KMS-11 (cell line): Measurements from ENCODE around the gene DRAP1.

ENCODE experiments used
- H2AFZ ChIP-seq: fragments of 200-600 bp; sonication (generic); 2 replicates; pipeline ENCODE4 v1.6.1; 2016; ENCODE audit warnings: antibody characterized with exemption, mixed run types, low read depth
- H3K27ac ChIP-seq: fragments of 200-600 bp; sonication (generic); 2 replicates; pipeline ENCODE4 v1.6.1; 2016; ENCODE audit warnings: mild to moderate bottlenecking, mixed run types
- H3K27me3 ChIP-seq: fragments of 200-600 bp; sonication (generic); 2 replicates; pipeline ENCODE4 v1.6.1; 2017; ENCODE audit warnings: mild to moderate bottlenecking, low read depth, mixed run types, moderate library complexity; ENCODE audit not compliant: insufficient read depth
- H3K36me3 ChIP-seq: fragments of 200-600 bp; sonication (generic); 2 replicates; pipeline ENCODE4 v1.6.1; 2017; ENCODE audit warnings: mild to moderate bottlenecking, mixed run types; ENCODE audit not compliant: insufficient read depth
- H3K4me1 ChIP-seq: fragments of 200-600 bp; sonication (generic); 2 replicates; pipeline ENCODE4 v1.6.1; 2016; ENCODE audit warnings: mild to moderate bottlenecking, low read depth, mixed run types; ENCODE audit not compliant: poor library complexity, severe bottlenecking
- H3K4me2 ChIP-seq: fragments of 200-600 bp; sonication (generic); 2 replicates; pipeline ENCODE4 v1.7.0; 2016; ENCODE audit warnings: mild to moderate bottlenecking, mixed run types
- H3K4me3 ChIP-seq: fragments of 200-600 bp; sonication (generic); IDR thresholded peaks from 2 replicates; pipeline ENCODE4 v1.6.1; 2017; ENCODE audit warnings: low read depth, low read length, mixed read lengths; ENCODE audit not compliant: insufficient read depth
- H3K79me2 ChIP-seq: fragments of 200-600 bp; sonication (generic); 2 replicates; pipeline ENCODE4 v1.6.1; 2016; ENCODE audit warnings: low read depth, mixed run types; ENCODE audit not compliant: insufficient read depth
- H3K9ac ChIP-seq: fragments of 200-600 bp; sonication (generic); 2 replicates; pipeline ENCODE4 v1.6.1; 2016; ENCODE audit warnings: mild to moderate bottlenecking, mixed run types
- H4K20me1 ChIP-seq: fragments of 200-600 bp; sonication (generic); 2 replicates; pipeline ENCODE4 v1.6.1; 2016; ENCODE audit warnings: mild to moderate bottlenecking, mixed run types; ENCODE audit not compliant: insufficient read depth
- TF ChIP-seq, protein P1 (sequence below): fragments of 200-600 bp; sonication (generic); conservative IDR thresholded peaks from 2 replicates; pipeline ENCODE4 v1.6.1; 2017; ENCODE audit warnings: low read depth, mild to moderate bottlenecking, antibody characterized with exemption, low read length, moderate library complexity, mixed read lengths

The DRAP1 gene

DNA sequence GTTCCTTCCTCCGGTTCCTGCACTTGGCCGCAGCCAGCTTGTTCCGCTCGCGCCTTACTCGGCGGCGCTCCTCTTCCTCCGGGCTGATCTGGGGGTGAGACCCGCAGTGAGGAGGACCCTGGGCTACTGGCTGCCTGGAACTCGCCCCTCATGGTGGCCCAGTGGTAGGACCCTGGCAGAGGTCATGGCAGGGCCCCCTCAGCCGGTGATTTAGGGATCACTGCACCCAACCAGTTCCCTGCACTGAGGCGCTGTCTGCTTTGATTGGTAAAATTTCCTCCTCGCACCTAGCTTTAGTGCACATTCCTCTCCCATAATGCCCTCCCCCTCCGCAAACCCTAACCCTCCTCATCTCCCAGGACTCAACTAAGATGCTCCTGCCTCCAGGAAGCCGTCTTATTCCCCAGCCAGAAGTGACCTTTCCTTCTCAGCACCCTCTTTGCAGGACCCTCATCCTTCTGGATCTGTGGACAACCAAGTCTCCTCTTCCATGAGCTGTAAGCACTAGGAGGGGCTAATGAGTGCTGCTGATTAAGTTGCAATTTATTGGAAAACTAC, 25.1 kb upstream of the DRAP1 start:
- Histone ChIP-seq H2AFZ (no peak overlapping the region), H3K4me1 (peaks cover 24% of the 10 kb centered on the region), H4K20me1 (no peaks in the 10 kb centered on the region), H3K9ac (no peak overlapping the region), H3K79me2 (peaks cover 18% of the 10 kb centered on the region), H3K27me3 (no peaks in the 10 kb centered on the region), H3K36me3 (no peaks in the 10 kb centered on the region), H3K4me2 (no peak overlapping the region), H3K4me3 (no peak overlapping the region), H3K27ac (no peak overlapping the region)
- TF ChIP-seq, protein P1, sequence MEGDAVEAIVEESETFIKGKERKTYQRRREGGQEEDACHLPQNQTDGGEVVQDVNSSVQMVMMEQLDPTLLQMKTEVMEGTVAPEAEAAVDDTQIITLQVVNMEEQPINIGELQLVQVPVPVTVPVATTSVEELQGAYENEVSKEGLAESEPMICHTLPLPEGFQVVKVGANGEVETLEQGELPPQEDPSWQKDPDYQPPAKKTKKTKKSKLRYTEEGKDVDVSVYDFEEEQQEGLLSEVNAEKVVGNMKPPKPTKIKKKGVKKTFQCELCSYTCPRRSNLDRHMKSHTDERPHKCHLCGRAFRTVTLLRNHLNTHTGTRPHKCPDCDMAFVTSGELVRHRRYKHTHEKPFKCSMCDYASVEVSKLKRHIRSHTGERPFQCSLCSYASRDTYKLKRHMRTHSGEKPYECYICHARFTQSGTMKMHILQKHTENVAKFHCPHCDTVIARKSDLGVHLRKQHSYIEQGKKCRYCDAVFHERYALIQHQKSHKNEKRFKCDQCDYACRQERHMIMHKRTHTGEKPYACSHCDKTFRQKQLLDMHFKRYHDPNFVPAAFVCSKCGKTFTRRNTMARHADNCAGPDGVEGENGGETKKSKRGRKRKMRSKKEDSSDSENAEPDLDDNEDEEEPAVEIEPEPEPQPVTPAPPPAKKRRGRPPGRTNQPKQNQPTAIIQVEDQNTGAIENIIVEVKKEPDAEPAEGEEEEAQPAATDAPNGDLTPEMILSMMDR = no peak

DNA sequence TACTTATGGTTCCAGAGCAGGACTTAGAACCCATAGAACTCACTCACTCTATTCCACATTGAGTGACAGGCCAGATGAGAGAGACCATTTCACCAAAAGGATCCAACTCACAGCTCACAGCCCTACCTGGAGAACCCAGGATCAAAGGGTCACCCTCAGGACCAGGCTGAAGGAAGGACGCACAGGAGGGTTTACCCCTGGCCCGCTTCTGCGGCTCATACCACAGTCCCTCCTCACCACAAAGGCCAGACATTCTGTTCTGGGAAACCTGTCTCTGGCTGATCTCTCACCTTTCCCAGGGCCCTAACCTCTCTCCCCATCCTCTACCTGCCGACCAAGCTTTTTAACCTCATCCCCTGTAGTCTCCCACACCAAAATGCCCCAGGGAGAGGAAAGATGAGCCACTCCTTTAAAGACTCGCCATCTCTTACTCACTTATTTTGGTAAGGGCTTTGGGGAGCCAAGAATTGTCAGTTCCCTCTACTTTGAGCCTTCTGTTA, 23.7 kb upstream of the DRAP1 start:
- Histone ChIP-seq H3K79me2 (peaks cover 18% of the 10 kb centered on the region), H3K36me3 (no peaks in the 10 kb centered on the region)

DNA sequence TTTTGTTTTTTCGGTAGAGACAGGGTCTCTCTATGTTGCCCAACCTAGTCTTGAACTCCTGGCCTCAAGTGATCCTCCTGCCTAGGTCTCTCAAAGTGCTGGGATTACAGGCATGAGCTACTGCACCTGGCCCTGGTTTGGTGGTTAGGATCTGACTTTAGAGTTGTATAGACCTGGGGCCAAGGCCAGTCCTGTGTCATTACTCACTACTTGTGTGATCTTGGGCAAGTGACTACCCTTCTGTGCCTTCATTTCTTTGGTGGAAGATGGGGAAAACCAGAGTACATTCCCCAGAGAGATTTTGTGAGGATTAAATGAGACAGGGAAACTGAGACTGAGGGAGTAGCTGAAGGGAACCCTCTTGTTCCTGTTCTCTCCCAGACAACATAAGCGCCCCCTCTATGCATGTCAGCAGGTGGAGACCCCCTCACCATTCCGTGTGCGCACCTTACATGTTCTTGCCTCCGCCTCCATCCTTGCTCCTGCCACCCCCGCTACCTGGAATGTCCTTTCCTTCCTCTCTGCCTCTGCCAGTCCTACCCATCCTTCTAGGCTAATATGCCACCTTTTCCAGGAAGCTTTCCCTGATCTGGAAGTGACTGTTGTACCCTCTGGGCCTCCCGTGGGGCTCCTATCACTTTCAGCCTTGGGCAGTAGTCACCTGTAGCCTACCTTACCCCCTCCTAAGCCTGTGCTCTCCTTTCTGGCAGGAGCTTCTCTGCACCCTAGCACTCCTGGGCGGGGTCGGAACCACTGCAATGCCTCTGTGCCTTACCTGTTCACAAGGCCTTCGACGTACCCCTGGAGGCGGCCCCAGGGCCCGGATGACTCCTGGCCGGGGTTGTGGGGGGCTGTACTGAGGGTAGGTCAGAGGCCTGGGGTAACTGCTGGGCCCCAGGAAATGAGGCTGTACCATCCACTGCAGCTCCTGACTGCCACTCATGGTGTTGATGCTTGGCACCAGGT, 22.9 kb upstream of the DRAP1 start:
- H3K4me2 ChIP-seq = no peak overlapping the region
- no peaks in the 10 kb centered on the region for H3K27me3 ChIP-seq
- H3K36me3 ChIP-seq = no peaks in the 10 kb centered on the region
- H3K27ac ChIP-seq = no peak overlapping the region
- peaks cover 22% of the 10 kb centered on the region for H3K4me1 ChIP-seq
- H3K79me2 ChIP-seq = peaks cover 10% of the 10 kb centered on the region
- TF ChIP-seq, protein P1 = no peak
- no peak overlapping the region for H3K4me3 ChIP-seq
- no peak overlapping the region for H3K9ac ChIP-seq
- no peak overlapping the region for H2AFZ ChIP-seq
- no peaks in the 10 kb centered on the region for H4K20me1 ChIP-seq

More for the DNA sequence above, 23.7 kb upstream of the DRAP1 start:
- H3K4me1 ChIP-seq = peaks cover 14% of the 10 kb centered on the region
- H3K4me2 ChIP-seq = no peak overlapping the region
- no peaks in the 10 kb centered on the region for H4K20me1 ChIP-seq
- no peak overlapping the region for H3K4me3 ChIP-seq
- no peaks in the 10 kb centered on the region for H3K27me3 ChIP-seq
- TF ChIP-seq, protein P1 = no peak
- H3K27ac ChIP-seq = no peak overlapping the region
- no peak overlapping the region for H3K9ac ChIP-seq
- no peak overlapping the region for H2AFZ ChIP-seq

DNA sequence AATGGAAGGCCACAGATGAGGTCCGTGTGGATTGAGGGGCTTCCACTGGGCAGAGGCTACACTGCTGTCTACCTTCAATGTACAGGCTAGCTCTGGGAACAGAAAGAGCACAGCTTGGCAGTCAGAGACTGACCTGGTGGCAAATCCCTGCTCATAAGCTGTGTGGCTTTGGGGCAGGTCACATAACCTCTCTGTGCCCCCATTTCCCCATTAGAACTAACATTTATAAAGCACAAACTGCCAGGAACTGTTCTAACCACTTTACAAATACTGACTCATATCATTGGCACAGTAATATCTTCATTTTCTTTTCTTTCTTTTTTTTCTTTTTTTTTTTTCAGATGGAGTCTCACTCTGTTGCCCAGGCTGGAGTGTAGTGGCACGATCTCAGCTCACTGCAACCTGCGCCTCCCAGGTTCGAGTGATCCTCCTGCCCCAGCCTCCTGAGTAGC, 22.2 kb upstream of the DRAP1 start:
- Histone ChIP-seq H4K20me1 (no peaks in the 10 kb centered on the region), H3K4me3 (no peak overlapping the region), H3K36me3 (no peaks in the 10 kb centered on the region), H2AFZ (no peak overlapping the region), H3K27me3 (no peaks in the 10 kb centered on the region), H3K4me2 (no peak overlapping the region), H3K27ac (no peak overlapping the region), H3K9ac (no peak overlapping the region), H3K4me1 (peaks cover 28% of the 10 kb centered on the region), H3K79me2 (peaks cover 3% of the 10 kb centered on the region)
- TF ChIP-seq, protein P1 = no peak
